Esophagus muscularis mucosa (tissue), 3 donors: Measurements from ENCODE around the gene ESYT2.

Experiments
- CTCF ChIP-seq, 3 experiments: fragments of 200-600 bp in 2 of 3; fragments of 450-650 bp in 1 of 3; sonication (generic) in 2 of 3; IDR thresholded peaks; one replicate each; pipeline ENCODE4 v1.5.1; 2017 to 2019; ENCODE audit warnings: antibody characterized with exemption in 3 of 3, mild to moderate bottlenecking in 2 of 3, moderate library complexity in 1 of 3
- POLR2A ChIP-seq: fragments of 450-650 bp; IDR thresholded peaks from one replicate; pipeline ENCODE4 v1.6.1; 2017; ENCODE audit warnings: antibody characterized with exemption, moderate library complexity, mild to moderate bottlenecking, low read depth

GRCh38 chr7:158751751-158752150, 77.6 kb downstream of the ESYT2 start:
- TF ChIP-seq POLR2A (no peak), CTCF (IDR thresholded peaks at IDR 0.05) (no peak)
